Measurements from ENCODE around the gene INSC.

INSC gene

DNA sequence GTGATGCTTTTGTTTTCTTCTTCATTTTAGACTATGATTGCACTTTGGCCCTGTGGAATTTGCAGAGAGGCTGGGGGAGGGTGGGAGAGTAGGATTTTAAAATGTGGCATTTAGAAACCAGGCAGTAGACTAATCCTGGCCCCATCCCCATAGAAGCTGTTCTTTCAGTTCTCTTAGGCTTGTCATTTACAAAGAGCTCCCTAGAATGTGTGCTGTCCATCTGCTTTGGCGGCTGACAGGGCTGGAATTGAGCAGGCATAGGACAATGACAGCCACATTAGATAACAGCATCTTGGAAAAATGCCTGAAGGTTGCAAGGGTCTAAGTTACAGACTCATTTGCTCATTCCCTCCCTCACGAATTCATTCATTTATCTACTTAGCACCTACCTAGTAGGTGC lies 9.8 kb downstream of the INSC start:
- no peak overlapping the region for H3K27ac Mint-ChIP-seq
- no peak overlapping the region for H3K4me3 Mint-ChIP-seq
- peaks cover 8% of the 10 kb centered on the region for H3K27me3 Mint-ChIP-seq
- H3K4me1 Mint-ChIP-seq (ENCODE audit: low read depth), result no peaks in the 10 kb centered on the region
- no peaks in the 10 kb centered on the region for H3K36me3 Mint-ChIP-seq
- no peaks in the 10 kb centered on the region for H3K9me3 Mint-ChIP-seq (ENCODE audit: low read depth)

DNA sequence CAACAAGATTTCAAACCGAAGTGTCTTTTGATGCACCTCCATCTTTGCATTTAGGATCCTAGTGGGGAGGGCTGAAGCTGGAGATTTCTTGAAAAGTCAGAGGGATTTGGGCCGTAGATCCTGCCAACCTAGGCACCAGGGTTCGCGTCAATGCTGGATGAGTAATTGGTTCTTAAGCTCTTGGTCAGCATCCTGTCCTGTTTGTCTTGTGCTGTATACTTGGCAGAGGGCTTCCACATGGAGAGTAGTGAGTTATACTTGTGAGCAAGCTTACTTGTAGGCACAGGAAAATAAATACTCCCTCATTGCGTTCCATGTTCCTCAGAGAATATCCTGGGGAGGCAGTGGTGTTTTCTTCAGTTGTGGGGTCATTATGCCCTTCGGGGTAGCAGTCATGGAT lies 12.6 kb downstream of the INSC start:
- peaks cover 6% of the 10 kb centered on the region for H3K27me3 Mint-ChIP-seq
- no peaks in the 10 kb centered on the region for H3K4me1 Mint-ChIP-seq (ENCODE audit: low read depth)
- H3K4me3 Mint-ChIP-seq, result no peak overlapping the region
- H3K36me3 Mint-ChIP-seq, result no peaks in the 10 kb centered on the region
- H3K27ac Mint-ChIP-seq, result no peak overlapping the region
- no peaks in the 10 kb centered on the region for H3K9me3 Mint-ChIP-seq (ENCODE audit: low read depth)

DNA sequence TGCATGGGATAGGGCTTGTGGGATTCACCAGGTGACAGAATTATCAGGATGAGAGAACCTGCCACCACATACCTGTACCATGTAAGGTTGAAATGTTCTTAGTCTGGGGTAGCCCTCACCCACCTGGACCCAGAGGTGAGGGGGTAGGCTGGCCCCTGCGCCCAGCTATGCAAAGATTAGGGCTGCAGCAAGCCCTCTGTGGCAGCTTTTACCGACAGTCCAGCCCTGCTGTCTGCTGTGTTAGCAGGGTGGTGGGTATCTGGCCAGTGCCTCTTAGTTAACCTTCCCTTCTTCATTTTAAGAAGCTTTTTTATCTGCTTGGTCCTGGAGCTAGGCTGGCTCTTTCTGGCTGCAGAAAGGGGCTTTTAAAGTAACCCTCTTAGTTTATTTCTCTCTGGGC lies 13.9 kb downstream of the INSC start:
- H3K27ac Mint-ChIP-seq, result no peak overlapping the region
- H3K36me3 Mint-ChIP-seq, result no peaks in the 10 kb centered on the region
- H3K27me3 Mint-ChIP-seq, result peaks cover 2% of the 10 kb centered on the region
- H3K4me3 Mint-ChIP-seq, result no peak overlapping the region
- no peaks in the 10 kb centered on the region for H3K9me3 Mint-ChIP-seq (ENCODE audit: low read depth)
- H3K4me1 Mint-ChIP-seq (ENCODE audit: low read depth), result no peaks in the 10 kb centered on the region

DNA sequence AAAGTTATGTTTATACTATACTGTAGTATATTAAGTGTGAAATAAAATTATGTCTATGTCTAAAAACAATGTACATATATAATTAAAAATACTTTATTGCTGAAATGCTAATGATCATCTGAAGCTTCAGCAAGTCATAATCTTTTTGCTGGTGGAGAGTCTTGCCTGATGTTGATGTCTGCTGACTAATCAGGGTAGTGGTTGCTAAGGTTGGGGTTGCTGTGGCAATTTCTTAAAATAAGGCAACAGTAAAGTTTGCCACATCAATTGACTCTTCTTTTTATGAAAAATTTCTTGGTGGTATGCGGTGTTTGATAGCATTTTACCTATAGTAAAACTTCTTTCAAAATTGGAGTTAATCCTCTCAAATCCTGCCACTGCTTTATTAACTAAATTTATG lies 21.4 kb downstream of the INSC start:
- no peak overlapping the region for H3K27ac Mint-ChIP-seq
- no peaks in the 10 kb centered on the region for H3K36me3 Mint-ChIP-seq
- peaks cover 8% of the 10 kb centered on the region for H3K27me3 Mint-ChIP-seq
- no peak overlapping the region for H3K4me3 Mint-ChIP-seq
- H3K4me1 Mint-ChIP-seq (ENCODE audit: low read depth), result no peaks in the 10 kb centered on the region
- no peaks in the 10 kb centered on the region for H3K9me3 Mint-ChIP-seq (ENCODE audit: low read depth)

DNA sequence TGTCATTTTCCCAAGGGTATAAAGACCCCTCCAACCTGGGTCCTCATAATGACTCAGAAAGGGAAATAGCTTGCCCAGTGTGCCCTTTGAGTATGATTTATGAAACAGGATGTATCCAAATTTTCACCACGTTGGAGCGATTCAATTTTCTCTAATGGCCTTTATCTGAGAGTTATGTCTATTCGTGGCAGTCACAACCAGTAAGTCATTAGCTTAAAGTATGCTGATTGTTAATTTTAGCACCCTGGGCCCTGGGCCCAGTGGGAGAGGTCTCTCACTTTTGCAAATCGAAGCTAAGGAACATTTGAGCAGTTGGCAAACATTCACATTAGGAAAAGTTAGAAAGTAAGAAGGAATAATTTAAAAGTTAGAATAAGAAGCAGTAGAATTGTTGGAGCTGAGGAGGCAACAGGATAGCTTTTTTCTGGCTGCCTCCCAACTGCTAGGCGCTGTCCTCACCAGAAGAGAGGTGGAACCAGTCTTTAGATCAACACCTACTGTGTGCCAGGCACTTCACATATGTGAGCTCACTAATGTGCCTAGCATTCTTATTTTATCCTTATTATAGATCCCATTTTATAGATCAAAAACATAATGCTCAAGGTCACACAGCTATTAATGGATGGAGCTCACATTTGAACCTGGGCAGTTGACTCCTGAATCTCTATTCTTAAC lies 24.5 kb downstream of the INSC start:
- Mint-ChIP-seq H3K27ac (no peak overlapping the region), H3K9me3 (ENCODE audit: low read depth) (no peaks in the 10 kb centered on the region), H3K27me3 (peaks cover under 1% of the 10 kb centered on the region), H3K4me1 (ENCODE audit: low read depth) (no peaks in the 10 kb centered on the region), H3K36me3 (no peaks in the 10 kb centered on the region), H3K4me3 (no peak overlapping the region)

DNA sequence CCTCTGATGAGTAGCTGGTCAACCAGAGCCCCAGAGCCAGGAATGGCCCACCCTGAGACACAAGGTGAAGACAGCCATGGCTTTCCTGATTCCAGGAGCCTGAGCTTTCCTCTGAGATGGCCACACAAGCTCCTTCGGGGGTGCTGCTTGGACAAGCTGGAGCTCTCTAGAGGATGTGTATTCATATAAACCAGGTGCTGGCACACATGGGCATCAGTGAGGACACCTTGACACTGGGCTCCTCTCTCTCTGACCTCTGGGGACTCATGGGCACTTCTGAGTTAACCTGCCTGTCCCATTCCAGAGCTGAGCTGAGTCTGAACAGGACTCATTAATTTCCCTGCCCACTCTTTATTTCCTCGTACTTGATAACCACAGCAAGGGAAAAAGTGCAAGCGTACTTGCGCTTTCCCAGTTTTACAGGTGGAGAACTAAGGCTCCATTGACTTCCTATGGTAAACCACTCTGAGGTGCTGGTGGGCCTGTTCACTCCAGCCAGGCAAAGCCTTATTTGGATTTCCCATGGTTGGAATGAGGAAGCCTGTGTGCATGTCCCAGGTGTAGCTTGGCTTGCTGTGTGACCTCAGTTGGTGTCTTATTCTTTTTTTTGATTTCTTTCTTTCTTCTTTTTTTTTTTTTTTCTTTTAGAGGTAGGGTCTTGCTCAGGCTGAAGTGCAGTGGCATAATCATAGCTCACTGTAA lies 25.4 kb downstream of the INSC start:
- no peak overlapping the region for H3K27ac Mint-ChIP-seq

DNA sequence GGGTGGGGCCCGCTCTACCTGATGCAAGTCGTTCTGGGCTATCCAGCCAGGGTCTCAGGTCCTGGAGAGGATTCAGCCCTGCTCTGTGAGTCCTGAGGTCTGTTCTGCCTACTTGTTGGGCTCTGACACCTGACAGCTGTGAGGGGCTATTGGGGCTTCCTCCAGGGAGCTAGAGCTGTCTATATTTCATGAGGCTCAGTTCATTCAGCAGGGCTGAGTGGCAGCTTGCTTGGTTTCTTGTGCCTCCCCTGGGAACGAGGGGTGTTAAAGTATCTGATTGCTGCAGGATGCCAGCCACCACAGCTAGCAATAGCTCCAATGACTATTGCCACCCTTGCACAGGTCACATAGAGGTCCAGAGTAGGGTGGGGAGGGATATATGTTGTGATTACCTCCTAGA lies 26.7 kb downstream of the INSC start:
- Mint-ChIP-seq H3K27me3 (no peaks in the 10 kb centered on the region), H3K9me3 (ENCODE audit: low read depth) (no peaks in the 10 kb centered on the region), H3K27ac (no peak overlapping the region), H3K36me3 (no peaks in the 10 kb centered on the region), H3K4me3 (no peak overlapping the region), H3K4me1 (ENCODE audit: low read depth) (no peaks in the 10 kb centered on the region)

More for the DNA sequence above, 25.4 kb downstream of the INSC start:
- H3K4me3 Mint-ChIP-seq, result no peak overlapping the region
- H3K9me3 Mint-ChIP-seq (ENCODE audit: low read depth), result no peaks in the 10 kb centered on the region
- no peaks in the 10 kb centered on the region for H3K27me3 Mint-ChIP-seq
- H3K36me3 Mint-ChIP-seq, result no peaks in the 10 kb centered on the region
- H3K4me1 Mint-ChIP-seq (ENCODE audit: low read depth), result no peaks in the 10 kb centered on the region

DNA sequence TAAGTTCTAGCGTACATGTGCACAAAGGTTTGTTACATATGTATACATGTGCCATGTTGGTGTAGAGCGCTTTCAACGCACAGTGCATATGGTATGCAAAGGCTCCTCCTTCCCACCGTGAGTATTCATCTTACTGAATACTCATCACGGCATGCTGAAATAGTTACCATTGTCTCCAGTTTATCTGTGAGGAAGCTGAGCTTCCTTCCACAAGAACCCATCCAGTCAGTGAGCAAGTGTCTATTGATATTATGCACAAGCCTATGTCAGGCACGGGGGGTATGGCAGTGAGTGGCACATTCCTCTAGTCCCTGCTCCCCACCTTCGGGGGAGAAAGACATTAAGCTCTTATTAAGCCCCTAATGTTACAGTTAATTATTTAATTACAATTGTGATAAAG lies 28.1 kb downstream of the INSC start:
- H3K4me3 Mint-ChIP-seq, result no peak overlapping the region
- no peaks in the 10 kb centered on the region for H3K27me3 Mint-ChIP-seq
- no peaks in the 10 kb centered on the region for H3K9me3 Mint-ChIP-seq (ENCODE audit: low read depth)
- H3K4me1 Mint-ChIP-seq (ENCODE audit: low read depth), result no peaks in the 10 kb centered on the region
- H3K27ac Mint-ChIP-seq, result no peak overlapping the region
- H3K36me3 Mint-ChIP-seq, result no peaks in the 10 kb centered on the region

DNA sequence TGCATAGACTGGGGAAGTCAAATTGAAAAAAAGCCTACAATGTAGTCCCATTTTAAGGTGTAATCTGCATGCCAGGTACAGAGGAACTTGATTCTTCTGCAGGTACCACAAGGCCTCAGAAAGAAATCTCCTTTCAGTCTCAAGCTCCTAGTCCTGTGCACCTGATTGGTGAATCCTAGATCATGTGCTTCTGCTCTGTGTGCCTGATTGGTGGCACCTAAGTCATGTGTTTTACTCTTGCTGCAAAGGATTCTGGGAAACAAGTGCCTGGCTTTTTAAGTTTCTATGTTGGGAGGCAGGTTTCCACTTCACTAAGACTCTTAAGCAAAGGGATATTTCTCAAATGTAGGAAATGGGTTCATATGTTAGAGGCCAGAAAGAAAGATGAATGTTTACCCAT lies 29.1 kb downstream of the INSC start:
- no peaks in the 10 kb centered on the region for H3K9me3 Mint-ChIP-seq (ENCODE audit: low read depth)
- H3K36me3 Mint-ChIP-seq, result no peaks in the 10 kb centered on the region
- no peak overlapping the region for H3K27ac Mint-ChIP-seq
- no peaks in the 10 kb centered on the region for H3K4me1 Mint-ChIP-seq (ENCODE audit: low read depth)
- H3K4me3 Mint-ChIP-seq, result no peak overlapping the region
- H3K27me3 Mint-ChIP-seq, result no peaks in the 10 kb centered on the region

DNA sequence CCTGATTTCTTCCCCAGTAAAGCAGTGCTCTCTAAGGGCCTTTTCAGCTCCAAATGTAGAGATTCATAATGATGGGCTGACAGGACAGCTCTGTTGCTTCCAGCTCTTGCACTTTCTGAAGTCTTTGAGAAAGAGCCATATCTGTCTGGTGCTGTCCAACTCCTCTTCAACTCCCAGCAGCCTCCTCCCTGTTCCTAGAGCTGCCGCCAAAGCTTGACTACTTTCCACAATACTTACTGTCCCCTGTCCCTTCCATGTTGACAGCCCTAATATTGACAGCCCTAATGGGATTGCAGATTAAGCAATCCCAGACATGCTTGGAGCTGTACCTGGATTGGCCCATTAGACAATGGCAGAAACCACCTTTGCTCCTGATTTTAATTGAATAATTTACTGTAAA lies 29.6 kb downstream of the INSC start:
- Mint-ChIP-seq H3K27ac (no peak overlapping the region), H3K4me3 (no peak overlapping the region)

DNA sequence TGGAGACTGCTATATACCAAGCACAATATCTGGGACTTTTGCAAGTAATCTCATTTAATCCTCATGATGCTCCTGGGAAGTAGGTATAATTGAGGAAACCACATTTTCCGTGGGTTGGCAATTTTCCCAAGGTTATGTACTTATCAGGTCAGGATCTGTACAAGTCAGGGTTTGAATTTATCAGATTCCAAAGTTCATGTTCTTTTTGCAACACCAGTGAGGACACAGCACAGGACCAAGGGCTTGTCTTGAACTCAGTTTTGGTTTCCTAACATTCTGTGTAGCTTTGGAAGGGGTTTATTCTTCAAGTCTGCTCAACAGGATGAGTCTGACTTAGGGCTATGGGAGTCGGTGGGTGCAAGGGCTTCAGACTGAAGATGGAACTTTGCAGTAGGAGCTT lies 30.4 kb downstream of the INSC start:
- no peaks in the 10 kb centered on the region for H3K27me3 Mint-ChIP-seq
- H3K4me1 Mint-ChIP-seq (ENCODE audit: low read depth), result no peaks in the 10 kb centered on the region
- H3K36me3 Mint-ChIP-seq, result no peaks in the 10 kb centered on the region
- no peak overlapping the region for H3K27ac Mint-ChIP-seq
- H3K9me3 Mint-ChIP-seq (ENCODE audit: low read depth), result no peaks in the 10 kb centered on the region
- H3K4me3 Mint-ChIP-seq, result no peak overlapping the region

More for the DNA sequence above, 29.6 kb downstream of the INSC start:
- Mint-ChIP-seq H3K4me1 (ENCODE audit: low read depth) (no peaks in the 10 kb centered on the region), H3K36me3 (no peaks in the 10 kb centered on the region), H3K9me3 (ENCODE audit: low read depth) (no peaks in the 10 kb centered on the region), H3K27me3 (no peaks in the 10 kb centered on the region)

DNA sequence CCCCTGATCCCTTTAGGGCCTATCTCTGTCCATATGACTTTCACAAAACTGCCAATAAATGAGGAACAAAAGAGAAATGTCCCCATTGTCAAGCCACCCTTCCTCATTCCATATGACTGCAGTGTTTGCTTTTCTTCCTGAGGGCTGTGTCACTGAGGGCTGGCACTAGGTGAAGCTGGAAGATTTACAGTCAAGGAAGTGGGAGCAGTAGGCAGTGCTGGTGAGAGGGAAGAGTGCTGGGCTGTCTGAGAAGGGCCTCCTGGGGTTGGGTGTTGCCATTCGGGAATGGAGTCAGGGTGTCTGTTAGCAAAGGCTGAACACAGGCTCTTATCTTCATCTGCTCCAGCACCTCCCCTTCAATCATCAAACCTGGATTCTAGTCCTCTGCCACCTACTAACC lies 30.9 kb downstream of the INSC start:
- Mint-ChIP-seq H3K27ac (no peak overlapping the region), H3K36me3 (no peaks in the 10 kb centered on the region), H3K4me1 (ENCODE audit: low read depth) (peaks cover 4% of the 10 kb centered on the region)

DNA sequence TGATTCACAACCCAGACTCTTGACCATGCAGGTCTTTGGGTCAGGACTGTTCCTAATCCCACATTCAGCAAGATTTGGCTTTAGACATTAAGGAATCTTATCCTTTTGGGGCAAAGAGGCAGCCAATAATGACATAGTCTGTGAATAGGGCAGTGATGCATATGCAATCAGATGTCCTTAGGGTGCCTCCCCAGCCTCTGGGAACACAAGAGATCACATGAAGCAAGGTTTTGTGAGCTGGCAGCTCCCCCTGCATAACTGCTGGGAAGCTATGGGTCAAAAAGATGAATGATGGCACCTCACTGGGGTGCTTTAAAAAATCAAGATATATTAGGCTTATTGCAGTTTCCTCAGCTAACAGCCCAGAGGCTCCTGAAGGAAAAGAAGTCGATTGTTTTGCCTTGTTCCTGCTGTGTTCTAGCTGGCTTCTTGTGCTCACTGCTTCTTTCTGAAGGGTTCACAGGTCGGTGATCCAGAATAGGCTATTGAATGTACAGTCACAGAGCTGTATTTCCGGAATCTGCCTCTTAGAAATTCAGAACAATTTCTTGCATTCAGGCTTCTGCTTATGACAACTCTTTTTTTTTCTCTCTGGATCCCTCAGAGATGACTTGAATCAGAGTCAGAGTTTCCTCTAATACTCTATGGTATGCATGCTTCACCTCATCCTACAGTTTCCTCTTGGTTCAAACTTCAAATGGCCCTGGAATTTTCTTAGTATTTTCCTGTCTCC lies 31.7 kb downstream of the INSC start:
- H3K4me1 Mint-ChIP-seq (ENCODE audit: low read depth), result peaks cover 9% of the 10 kb centered on the region
- H3K36me3 Mint-ChIP-seq, result no peaks in the 10 kb centered on the region
- no peaks in the 10 kb centered on the region for H3K9me3 Mint-ChIP-seq (ENCODE audit: low read depth)
- no peaks in the 10 kb centered on the region for H3K27me3 Mint-ChIP-seq
- H3K27ac Mint-ChIP-seq, result no peak overlapping the region
- H3K4me3 Mint-ChIP-seq, result no peak overlapping the region

More for the DNA sequence above, 30.9 kb downstream of the INSC start:
- Mint-ChIP-seq H3K4me3 (no peak overlapping the region), H3K27me3 (no peaks in the 10 kb centered on the region), H3K9me3 (ENCODE audit: low read depth) (no peaks in the 10 kb centered on the region)

DNA sequence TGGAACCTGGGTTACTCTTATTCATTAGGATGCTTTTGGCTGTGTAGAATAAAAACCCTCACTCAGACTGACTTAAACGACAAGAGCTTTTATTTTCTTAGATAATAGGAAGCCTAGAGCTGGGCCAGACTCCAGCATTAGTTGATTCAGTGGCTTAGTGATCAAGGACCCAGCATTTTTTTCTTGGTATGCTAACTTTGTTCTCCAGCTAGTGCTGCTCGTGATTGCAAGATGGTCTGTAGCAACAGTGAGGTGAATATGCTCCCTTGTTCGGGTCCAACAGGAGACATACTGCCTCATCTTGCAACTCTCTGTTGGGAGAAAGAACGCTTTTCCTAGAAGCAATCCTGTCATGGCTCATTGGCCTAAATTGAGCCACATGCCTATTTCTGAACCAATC lies 33.4 kb downstream of the INSC start:
- Mint-ChIP-seq H3K9me3 (ENCODE audit: low read depth) (no peaks in the 10 kb centered on the region), H3K36me3 (no peaks in the 10 kb centered on the region), H3K27ac (no peak overlapping the region), H3K4me1 (ENCODE audit: low read depth) (peaks cover 13% of the 10 kb centered on the region), H3K4me3 (no peak overlapping the region), H3K27me3 (no peaks in the 10 kb centered on the region)

DNA sequence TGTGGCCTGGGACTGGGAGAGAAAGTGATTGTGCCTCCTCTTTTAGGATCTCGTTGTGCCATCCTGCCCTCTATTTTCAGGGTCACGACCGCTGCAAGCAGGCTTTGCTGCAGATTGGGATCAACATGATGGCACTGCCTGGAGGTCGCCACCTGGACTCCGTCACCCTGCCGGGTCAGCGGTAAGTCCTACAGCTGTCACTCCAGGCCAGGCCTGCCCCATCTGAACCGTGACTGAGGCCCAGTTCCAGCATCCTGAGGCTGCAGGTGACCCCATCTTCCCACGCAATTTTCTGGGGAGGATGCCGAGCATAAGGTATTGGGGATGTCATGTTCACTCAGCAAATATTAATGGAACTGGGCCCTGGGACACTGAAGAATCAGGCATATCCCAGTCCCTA lies 34.3 kb downstream of the INSC start:
- no peak overlapping the region for H3K4me3 Mint-ChIP-seq
- no peaks in the 10 kb centered on the region for H3K9me3 Mint-ChIP-seq (ENCODE audit: low read depth)

More for the DNA sequence above, 34.3 kb downstream of the INSC start:
- no peaks in the 10 kb centered on the region for H3K36me3 Mint-ChIP-seq
- H3K4me1 Mint-ChIP-seq (ENCODE audit: low read depth), result peaks cover 13% of the 10 kb centered on the region
- no peak overlapping the region for H3K27ac Mint-ChIP-seq
- no peaks in the 10 kb centered on the region for H3K27me3 Mint-ChIP-seq

Data from activated naive CD8-positive, alpha-beta T cell (primary cell).